Peyer's patch (tissue), 4 donors: ENCODE measurements around the gene ANKRD49.

Source experiments
- CTCF ChIP-seq, 6 experiments: fragments of 450-650 bp in 4 of 6; fragments of 200-600 bp in 2 of 6; sonication (generic) in 1 of 6; IDR thresholded peaks; one replicate each; pipeline ENCODE4 v1.5.1; 2017 to 2019; ENCODE audit warnings: antibody characterized with exemption in 6 of 6, mild to moderate bottlenecking in 3 of 6, moderate library complexity in 1 of 6
- POLR2A ChIP-seq, 2 donors: fragments of 450-650 bp; IDR thresholded peaks; one replicate each; pipeline ENCODE4 v1.5.1; 2017; ENCODE audit warnings: antibody characterized with exemption in 2 of 2, mild to moderate bottlenecking in 2 of 2, moderate library complexity in 2 of 2

- TF ChIP-seq POLR2A (IDR thresholded peaks at IDR 0.05) = no peak
- no peak for TF ChIP-seq CTCF (IDR thresholded peaks at IDR 0.05)
Observed at GRCh38 chr11:94537031-94537600, 43.3 kb downstream of the ANKRD49 start.
